Esophagus muscularis mucosa (tissue), 4 donors: ENCODE measurements around the gene CSGALNACT2. TPM values are rescaled to one million over a fixed set of nuclear protein-coding genes. Genes with fewer than 3 reads are reported as not detected.

Source experiments
- DNase-seq: peaks from one replicate; pipeline ENCODE4 v3.0.0-alpha.2; 2017; ENCODE audit errors: extremely low spot score
- H3K27ac ChIP-seq, 4 donors: fragments of 200-600 bp; sonication (generic); replicated peaks in 1 of 4; 1 replicate in 3 of 4; 2 replicates in 1 of 4; pipeline ENCODE4 v1.5.1; 2016 to 2019; ENCODE audit warnings: mild to moderate bottlenecking in 1 of 4
- H3K27me3 ChIP-seq, 4 donors: fragments of 200-600 bp; sonication (generic); one replicate each; pipeline versions ENCODE4 v1.5.1 to v1.6.0; 2016 to 2019
- H3K36me3 ChIP-seq, 4 donors: fragments of 200-600 bp; sonication (generic); one replicate each; pipeline ENCODE4 v1.5.1; 2016 to 2019
- H3K4me1 ChIP-seq, 4 donors: fragments of 200-600 bp; sonication (generic); one replicate each; pipeline ENCODE4 v1.5.1; 2016 to 2019
- H3K4me3 ChIP-seq, 4 donors: fragments of 200-600 bp; sonication (generic); 1 replicate in 2 of 4; 2 replicates in 2 of 4; pipeline ENCODE4 v1.5.1; 2016 to 2019; ENCODE audit warnings: mild to moderate bottlenecking in 4 of 4, moderate library complexity in 1 of 4
- H3K9me3 ChIP-seq, 4 donors: fragments of 200-600 bp; sonication (generic); 1 replicate in 3 of 4; 2 replicates in 1 of 4; pipeline ENCODE4 v1.5.1; 2016 to 2019
- CTCF ChIP-seq, 3 experiments: fragments of 200-600 bp in 2 of 3; fragments of 450-650 bp in 1 of 3; sonication (generic) in 2 of 3; IDR thresholded peaks; one replicate each; pipeline ENCODE4 v1.5.1; 2017 to 2019; ENCODE audit warnings: antibody characterized with exemption in 3 of 3, mild to moderate bottlenecking in 2 of 3, moderate library complexity in 1 of 3
- EP300 ChIP-seq: sonication (generic); formaldehyde crosslinking; IDR thresholded peaks from one replicate; pipeline ENCODE4 v1.6.1; 2017; ENCODE audit warnings: antibody characterized with exemption
- POLR2A ChIP-seq: fragments of 450-650 bp; IDR thresholded peaks from one replicate; pipeline ENCODE4 v1.6.1; 2017; ENCODE audit warnings: antibody characterized with exemption, moderate library complexity, mild to moderate bottlenecking, low read depth
- POLR2AphosphoS5 ChIP-seq, 2 donors: sonication (generic); formaldehyde crosslinking; IDR thresholded peaks; one replicate each; pipeline ENCODE4 v1.6.1; 2017; ENCODE audit warnings: antibody characterized with exemption in 2 of 2
- WGBS: methylation state at CpG from one replicate; pipeline ENCODE4 v1.1.5; 2018; 5-methylcytosine and 5-hydroxymethylcytosine counted together
- intact Hi-C: fragments of 100-400 bp; cut with DNase I; formaldehyde crosslinking; loops from one replicate; pipeline ENCODE4 v1.15.1; 2023
- total RNA-seq, 4 donors: library from RNA; depleted of rRNA; stranded (reverse); fragments of >200 nt; gene quantifications; one replicate each; pipeline versions ENCODE4 v1.1.0 to v1.2.1, GENCODE V29; 2016

CSGALNACT2 gene
- total RNA-seq, 4 donors from 2014 or later, result 25.6 to 39.5 (median 33.9) TPM

DNA sequence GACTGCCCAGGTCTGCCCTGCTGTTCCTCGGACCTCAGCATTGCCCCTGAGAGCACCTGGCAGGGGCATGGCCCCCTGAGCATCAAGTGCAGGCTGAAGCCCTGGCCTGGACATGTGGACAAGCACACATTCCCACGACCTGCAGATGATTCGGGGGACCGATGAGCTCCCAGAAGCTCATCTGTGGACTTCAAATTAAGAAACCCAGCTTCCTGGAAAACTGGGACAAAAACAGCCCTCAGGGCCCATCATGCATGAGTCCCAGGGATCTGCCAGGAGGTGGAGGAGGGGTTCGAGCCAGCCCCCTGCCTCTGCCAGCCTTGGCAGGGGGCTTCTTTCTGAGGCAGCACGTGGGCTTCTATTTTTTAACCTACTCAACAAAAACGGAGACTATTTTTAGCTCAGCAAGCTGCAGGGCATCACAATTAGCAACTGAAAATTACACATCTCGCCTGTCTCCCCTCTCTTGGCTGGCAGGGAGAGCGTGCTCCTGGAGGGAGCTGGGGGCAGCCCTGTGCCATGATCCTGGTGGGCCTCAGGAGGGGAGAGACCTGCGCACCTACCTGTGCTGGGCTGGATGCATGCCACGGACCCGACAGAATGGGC lies 76.8 kb downstream of the CSGALNACT2 start:
- H3K9me3 ChIP-seq, result no peaks in the 10 kb centered on the region
- 47% methylated on average over 7 of the region's 12 CpGs for WGBS
- DNase-seq, result no peak
- no peak overlapping the region for H3K27ac ChIP-seq
- peaks cover 0 to 6% (median 2%) of the 10 kb centered on the region in 4 donors for H3K4me1 ChIP-seq
- no peak overlapping the region for H3K4me3 ChIP-seq
- H3K27me3 ChIP-seq, result peaks cover 0 to 50% (median 0%) of the 10 kb centered on the region in 4 donors
- intact Hi-C loops, result no loop called here
- TF ChIP-seq POLR2AphosphoS5 (IDR thresholded peaks at IDR 0.05), result no peak
- no peaks in the 10 kb centered on the region for H3K36me3 ChIP-seq

- no peak for DNase-seq
- WGBS, result 83% methylated on average over 10 of the region's 19 CpGs
- TF ChIP-seq CTCF (IDR thresholded peaks at IDR 0.05) (no peak), POLR2AphosphoS5 (IDR thresholded peaks at IDR 0.05) (no peak), POLR2A (no peak), EP300 (no peak)
Observed at GRCh38 chr10:43215758-43216455, 77.7 kb downstream of the CSGALNACT2 start.

GRCh38 chr10:43216931-43217562 lies 78.8 kb downstream of the CSGALNACT2 start:
- DNase-seq, result no peak
- intact Hi-C loops, result no loop called here
- no peak overlapping the region for H3K4me3 ChIP-seq
- no peak overlapping the region for H3K27ac ChIP-seq
- no peaks in the 10 kb centered on the region for H3K9me3 ChIP-seq
- H3K36me3 ChIP-seq, result no peaks in the 10 kb centered on the region
- 93% methylated on average over 13 of the region's 15 CpGs for WGBS
- peaks cover 0 to 3% (median under 1%) of the 10 kb centered on the region in 4 donors for H3K4me1 ChIP-seq
- peaks cover 0 to 60% (median 0%) of the 10 kb centered on the region in 4 donors for H3K27me3 ChIP-seq
- TF ChIP-seq POLR2A (no peak), CTCF (IDR thresholded peaks at IDR 0.05) (no peak), EP300 (no peak), POLR2AphosphoS5 (IDR thresholded peaks at IDR 0.05) (no peak)

More at GRCh38 chr10:43215758-43216455, 77.7 kb downstream of the CSGALNACT2 start:
- no peak overlapping the region for H3K27ac ChIP-seq
- no peaks in the 10 kb centered on the region for H3K9me3 ChIP-seq
- H3K27me3 ChIP-seq, result peaks cover 0 to 56% (median 0%) of the 10 kb centered on the region in 4 donors
- intact Hi-C loops, result no loop called here
- no peak overlapping the region for H3K4me3 ChIP-seq
- H3K36me3 ChIP-seq, result no peaks in the 10 kb centered on the region
- H3K4me1 ChIP-seq, result peaks cover 0 to 6% (median 2%) of the 10 kb centered on the region in 4 donors

- DNase-seq, result no peak
- intact Hi-C loops, result no loop called here
- H3K36me3 ChIP-seq, result no peaks in the 10 kb centered on the region
- 75% methylated on average over 5 of the region's 10 CpGs for WGBS
- TF ChIP-seq POLR2AphosphoS5 (IDR thresholded peaks at IDR 0.05), result no peak
- no peak for TF ChIP-seq EP300
- no peak for TF ChIP-seq POLR2A
- no peak for TF ChIP-seq CTCF (IDR thresholded peaks at IDR 0.05)
- H3K4me1 ChIP-seq, result peaks cover 0 to 3% (median 0%) of the 10 kb centered on the region in 4 donors
- no peak overlapping the region for H3K27ac ChIP-seq
- H3K9me3 ChIP-seq, result no peaks in the 10 kb centered on the region
- H3K27me3 ChIP-seq, result peaks cover 0 to 60% (median 0%) of the 10 kb centered on the region in 4 donors
- H3K4me3 ChIP-seq, result no peak overlapping the region
Observed at GRCh38 chr10:43217563-43218205, 79.4 kb downstream of the CSGALNACT2 start.
